K562 (cell line): Measurements from ENCODE around the gene OXNAD1. TPM values are rescaled to one million over a fixed set of nuclear protein-coding genes. Genes with fewer than 3 reads are reported as not detected.

Source experiments
- ATAC-seq: fragments of 200-7000 bp; cut with Tn5 transposase; 3 replicates; pipeline ENCODE4 v1.9.1; 2020; ENCODE audit warnings: moderate library complexity
- BruUV-seq: library from RNA; stranded (reverse); fragments of 400-500 nt; replicated peaks from 2 replicates; lab custom pipeline; 2021; lab: Mats Ljungman, UMichigan
- CTCF ChIA-PET: fragments of 300-600 bp; formaldehyde crosslinking; extraction: SDS; loops from one replicate; lab custom pipeline; 2021; ENCODE audit warnings: low intra/inter-chr PET ratio; lab: Yijun Ruan, JAX
- POLR2A ChIA-PET: fragments of 300-600, 350-650 bp; sonication (Branson Sonifier 250); formaldehyde crosslinking; extraction: SDS; loops from one replicate; lab custom pipeline; 2021; ENCODE audit warnings: antibody characterized with exemption, inconsistent platforms; lab: Yijun Ruan, JAX
- DNase-seq, 4 experiments: peaks; one replicate each; pipeline versions ENCODE4 v3.0.0 to v3.0.0-alpha.2; 2011 to 2018; ENCODE audit warnings: low spot score in 3 of 4, mixed read lengths in 3 of 4; ENCODE audit errors: extremely low read depth in 1 of 4
- FAIRE-seq: peaks from 2 replicates; lab custom pipeline; 2011; peaks lifted over from hg19 to GRCh38; lab: Jason Lieb, UNC
- H2AFZ ChIP-seq: 2 replicates; pipeline ENCODE4 v1.6.0; 2011; ENCODE audit warnings: low read depth, low read length, control low read depth, inconsistent platforms
- H3K27ac ChIP-seq: fragments of 200-600 bp; 3 replicates; pipeline ENCODE4 v1.8.0; 2011; ENCODE audit warnings: low read depth, mild to moderate bottlenecking, control low read depth, inconsistent platforms, low read length, moderate library complexity, mixed read lengths; ENCODE audit errors: extremely low read depth
- H3K27me3 ChIP-seq, 2 experiments: fragments of 300-600 bp in 1 of 2; 2 replicates in 1 of 2; 3 replicates in 1 of 2; pipeline versions ENCODE4 v1.6.0 to v1.8.0; 2011; ENCODE audit warnings: inconsistent platforms in 2 of 2, low read length in 2 of 2, mild to moderate bottlenecking in 1 of 2, mixed read lengths in 1 of 2, moderate library complexity in 1 of 2; ENCODE audit not compliant: control insufficient read depth in 2 of 2, insufficient read depth in 2 of 2
- H3K36me3 ChIP-seq: fragments of 300-600 bp; 3 replicates; pipeline ENCODE4 v1.8.0; 2011; ENCODE audit warnings: mild to moderate bottlenecking, low read length, inconsistent platforms; ENCODE audit not compliant: control insufficient read depth, insufficient read depth
- H3K4me1 ChIP-seq, 2 experiments: fragments of 200-600 bp in 1 of 2; replicated peaks in 1 of 2; 2 replicates in 1 of 2; 3 replicates in 1 of 2; pipeline versions ENCODE4 v1.5.1 to v1.8.0; 2011; ENCODE audit warnings: inconsistent platforms in 2 of 2, low read length in 2 of 2, mild to moderate bottlenecking in 1 of 2, mixed read lengths in 1 of 2, moderate library complexity in 1 of 2; ENCODE audit not compliant: control insufficient read depth in 2 of 2, insufficient read depth in 2 of 2
- H3K4me2 ChIP-seq: 2 replicates; pipeline ENCODE4 v1.6.1; 2011; ENCODE audit warnings: low read length, control low read depth, inconsistent platforms, mixed read lengths; ENCODE audit not compliant: insufficient read depth
- H3K4me3 ChIP-seq: fragments of 200-600 bp; sonication (generic), shearing (Covaris generic); 2 replicates; pipeline ENCODE4 v1.5.1; 2016; ENCODE audit warnings: control low read depth, inconsistent platforms
- H3K79me2 ChIP-seq: fragments of 200-600 bp; 3 replicates; pipeline ENCODE4 v1.8.0; 2011; ENCODE audit warnings: low read length, inconsistent platforms; ENCODE audit not compliant: control insufficient read depth, insufficient read depth
- H3K9ac ChIP-seq, 2 experiments: 2 replicates each; pipeline versions ENCODE4 v1.6.0 to v1.6.1; 2011; ENCODE audit warnings: low read depth in 2 of 2, low read length in 2 of 2, control low read depth in 1 of 2, inconsistent platforms in 1 of 2, mild to moderate bottlenecking in 1 of 2, mixed read lengths in 1 of 2; ENCODE audit not compliant: insufficient read depth in 1 of 2
- H3K9me1 ChIP-seq: one replicate; pipeline ENCODE4 v1.6.0; 2011; ENCODE audit warnings: inconsistent platforms, mild to moderate bottlenecking, low read length, moderate library complexity; ENCODE audit not compliant: control insufficient read depth, insufficient read depth
- H3K9me3 ChIP-seq: replicated peaks from 2 replicates; pipeline ENCODE4 v1.5.1; 2011; ENCODE audit warnings: low read depth, low read length, inconsistent platforms; ENCODE audit not compliant: control insufficient read depth, insufficient read depth
- H4K20me1 ChIP-seq: replicated peaks from 2 replicates; pipeline ENCODE4 v1.6.1; 2011; ENCODE audit warnings: low read length, inconsistent platforms, mixed read lengths; ENCODE audit not compliant: control insufficient read depth, insufficient read depth
- ATF1 ChIP-seq, 2 experiments: fragments of 450-650 bp in 1 of 2; IDR thresholded peaks; 2 replicates each; pipeline ENCODE4 v1.6.1; 2016; ENCODE audit warnings: missing compliant biosample characterization in 1 of 2, missing genetic modification characterization in 1 of 2
- CREBBP ChIP-seq: IDR thresholded peaks from one replicate; pipeline ENCODE4 v1.6.1; 2012; ENCODE audit warnings: low read depth, mild to moderate bottlenecking, control low read depth, inconsistent platforms, low read length
- EGR1 ChIP-seq: fragments of 450-650 bp; conservative IDR thresholded peaks from 2 replicates; pipeline ENCODE4 v1.6.1; 2017; ENCODE audit warnings: mild to moderate bottlenecking
- FOXP1 ChIP-seq: sonication (generic); formaldehyde crosslinking; IDR thresholded peaks from 2 replicates; pipeline ENCODE4 v1.8.0; 2022; ENCODE audit warnings: mild to moderate bottlenecking, missing genetic modification reagents
- HMGN3 ChIP-seq: IDR thresholded peaks from 2 replicates; pipeline ENCODE4 v1.6.1; 2011; ENCODE audit warnings: borderline replicate concordance, low read depth, mild to moderate bottlenecking, mixed read lengths, low read length; ENCODE audit not compliant: insufficient read length; ENCODE audit errors: extremely low read depth
- MITF ChIP-seq: IDR thresholded peaks from 2 replicates; pipeline ENCODE4 v1.6.1; 2014; ENCODE audit warnings: antibody characterized with exemption
- NR0B1 ChIP-seq: fragments of 450-650 bp; IDR thresholded peaks from one replicate; pipeline ENCODE4 v1.6.1; 2018; ENCODE audit warnings: mild to moderate bottlenecking, moderate library complexity; ENCODE audit not compliant: partially characterized antibody
- NR2F6 ChIP-seq: fragments of 450-650 bp; formaldehyde crosslinking; IDR thresholded peaks from 2 replicates; pipeline ENCODE4 v1.4.0; 2020; ENCODE audit warnings: mild to moderate bottlenecking
- PHTF2 ChIP-seq: fragments of 250-450 bp; sonication (Bioruptor Pico); IDR thresholded peaks from 2 replicates; pipeline ENCODE4 v1.5.0; 2021; ENCODE audit warnings: mild to moderate bottlenecking
- PTBP1 ChIP-seq: fragments of 200-400 bp; formaldehyde crosslinking; IDR thresholded peaks from 2 replicates; pipeline ENCODE4 v1.6.1; 2017; ENCODE audit warnings: low read depth, low read length
- RBM25 ChIP-seq: fragments of 200-400 bp; formaldehyde crosslinking; IDR thresholded peaks from 2 replicates; pipeline ENCODE4 v1.6.1; 2018; ENCODE audit warnings: low read length, low read depth, moderate library complexity; ENCODE audit not compliant: severe bottlenecking
- RBM34 ChIP-seq: fragments of 200-400 bp; formaldehyde crosslinking; IDR thresholded peaks from 2 replicates; pipeline ENCODE4 v1.6.1; 2018; ENCODE audit warnings: low read length, borderline replicate concordance; ENCODE audit not compliant: insufficient read depth
- TAF9B ChIP-seq: fragments of 450-650 bp; IDR thresholded peaks from 2 replicates; pipeline ENCODE4 v1.6.1; 2018; ENCODE audit warnings: mild to moderate bottlenecking; ENCODE audit not compliant: partially characterized antibody
- TOE1 ChIP-seq, 2 experiments: fragments of 450-650 bp in 1 of 2; sonication (generic) in 1 of 2; formaldehyde crosslinking in 1 of 2; IDR thresholded peaks; 2 replicates each; pipeline versions ENCODE4 v1.7.1 to v1.8.0; 2016 to 2022; ENCODE audit warnings: borderline replicate concordance in 2 of 2, mild to moderate bottlenecking in 2 of 2, antibody characterized with exemption in 1 of 2, inconsistent platforms in 1 of 2, low read depth in 1 of 2, missing genetic modification reagents in 1 of 2, moderate library complexity in 1 of 2
- ZNF174 ChIP-seq: fragments of 250-450 bp; sonication (Bioruptor Pico); IDR thresholded peaks from 2 replicates; pipeline ENCODE4 v1.4.0; 2020; ENCODE audit warnings: mild to moderate bottlenecking
- ZNF217 ChIP-seq: sonication (generic); formaldehyde crosslinking; IDR thresholded peaks from 2 replicates; pipeline ENCODE4 v1.8.0; 2022; ENCODE audit warnings: mild to moderate bottlenecking, missing genetic modification reagents
- ZNF511 ChIP-seq: sonication (generic); formaldehyde crosslinking; IDR thresholded peaks from 2 replicates; pipeline ENCODE4 v1.8.0; 2022; ENCODE audit warnings: mild to moderate bottlenecking, missing genetic modification reagents
- ZNF512 ChIP-seq: IDR thresholded peaks from 2 replicates; pipeline ENCODE4 v1.6.1; 2016; ENCODE audit warnings: missing genetic modification characterization, missing compliant biosample characterization
- WGBS: fragments of 100-300 bp; shearing (Covaris generic); methylation state at CpG from one replicate; pipeline ENCODE4 v1.1.6; 2016; ENCODE audit warnings: low coverage, mixed read lengths; ENCODE audit not compliant: insufficient coverage; ENCODE audit errors: missing lambda C conversion rate; 5-methylcytosine and 5-hydroxymethylcytosine counted together
- in situ Hi-C: fragments of 300-500 bp; cut with MboI; formaldehyde crosslinking; loops from 4 replicates; pipeline ENCODE4 v1.15.0; 2018; ENCODE audit warnings: inconsistent platforms, mixed read lengths
- intact Hi-C: fragments of 100-400 bp; cut with micrococcal nuclease; formaldehyde crosslinking; loops from 2 replicates; pipeline ENCODE4 v1.14.2; 2022
- polyA plus RNA-seq, 8 experiments: library from polyadenylated mRNA; depleted of rRNA in 4 of 8; stranded (reverse) in 5 of 8; unstranded in 3 of 8; fragments of >200 nt; fragmentation: Nextera tagmentation in 2 of 8; fragmentation: Illumina TruSeq in 1 of 8; extraction: Ambion mirVana in 2 of 8; extraction: Trizol in 1 of 8; gene quantifications; 2 replicates each; pipeline versions ENCODE4 v1.2.1 to v1.2.3, GENCODE V29; 2011 to 2014; ENCODE audit warnings: inconsistent platforms in 1 of 8, missing spikeins in 1 of 8
- total RNA-seq, 7 experiments: library from RNA; depleted of rRNA in 6 of 7; stranded (reverse); fragments of >200 nt in 6 of 7; fragmentation: Illumina TruSeq in 2 of 7; extraction: Trizol in 2 of 7; gene quantifications; 2 replicates each; pipeline versions ENCODE4 v1.2.1 to v1.2.3, GENCODE V29; 2011 to 2021; ENCODE audit warnings: low replicate concordance in 1 of 7

The OXNAD1 gene
- total and polyA plus RNA-seq, 9 of the 15 experiments (the other 6 are each of a cell fraction or from before 2014, with no cell fraction given), result 12.8 to 44.4 (median 41.1) TPM

- FAIRE-seq, result no peak
- Histone ChIP-seq H3K9me1 (no peaks in the 10 kb centered on the region), H4K20me1 (no peaks in the 10 kb centered on the region), H3K36me3 (peaks cover 21% of the 10 kb centered on the region; the same call in 1 of the 3 replicates), H3K27ac (no peak overlapping the region), H3K79me2 (no peaks in the 10 kb centered on the region), H2AFZ (no peak overlapping the region), H3K4me1 (peaks cover 0 to 7% of the 10 kb centered on the region in 2 experiments; a peak in 1 of 5 replicates), H3K9me3 (no peaks in the 10 kb centered on the region), H3K9ac (no peak overlapping the region), H3K4me3 (no peak overlapping the region), H3K4me2 (no peak overlapping the region), H3K27me3 (no peaks in the 10 kb centered on the region)
- BruUV-seq, result no TSS peak
- TF ChIP-seq FOXP1, result no peak
- TF ChIP-seq TAF9B, result no peak
- no peak for TF ChIP-seq HMGN3
- no peak for TF ChIP-seq RBM34
- no peak for TF ChIP-seq NR2F6 (CRISPR knock-in tag)
- no peak for TF ChIP-seq ATF1 (CRISPR knock-in tag; IDR thresholded peaks at IDR 0.05)
- TF ChIP-seq ATF1 (tag; IDR thresholded peaks at IDR 0.05), result no peak
- no peak for TF ChIP-seq RBM25
- TF ChIP-seq CREBBP, result no peak
- TF ChIP-seq TOE1 (IDR thresholded peaks at IDR 0.05; ENCODE audit: borderline replicate concordance), result no peak
- no peak for TF ChIP-seq TOE1 (CRISPR knock-in tag; IDR thresholded peaks at IDR 0.05; ENCODE audit: borderline replicate concordance, low read depth)
- no peak for TF ChIP-seq PHTF2 (CRISPR knock-in tag)
- no peak for TF ChIP-seq MITF
- TF ChIP-seq ZNF174 (CRISPR knock-in tag), result no peak
- TF ChIP-seq EGR1, result no peak
- TF ChIP-seq ZNF512 (tag), result no peak
- TF ChIP-seq ZNF511 (CRISPR knock-in tag), result no peak
- TF ChIP-seq NR0B1, result no peak
- no peak for TF ChIP-seq ZNF217 (CRISPR knock-in tag)
- TF ChIP-seq PTBP1, result no peak
- CTCF ChIA-PET, result no interaction called here
- DNase-seq, result no peak
- ATAC-seq, result no peak
- in situ Hi-C loops (no loop called here), intact Hi-C loops (no loop called here)
- POLR2A ChIA-PET, result no interaction called here
- WGBS, result 91% methylated on average over 7 of the region's 7 CpGs
These were observed 81.5 kb downstream of the OXNAD1 start for GRCh38 chr3:16346413-16347081.
